ENCODE data around the gene RPS6KB1.
"Not testable (repeated sequence)": the region's sequence is repeated elsewhere in the genome, so short reads cannot be mapped to it uniquely, and the experiment has no call there.

- TF ChIP-seq CTCF (IDR thresholded peaks at IDR 0.05; ENCODE audit: poor library complexity, severe bottlenecking); TAF1 (IDR thresholded peaks at IDR 0.05; ENCODE audit: low read depth); EP300 (conservative IDR thresholded peaks at IDR 0.05; ENCODE audit: poor library complexity, severe bottlenecking): not testable (repeated sequence)
- TF ChIP-seq, protein P1, sequence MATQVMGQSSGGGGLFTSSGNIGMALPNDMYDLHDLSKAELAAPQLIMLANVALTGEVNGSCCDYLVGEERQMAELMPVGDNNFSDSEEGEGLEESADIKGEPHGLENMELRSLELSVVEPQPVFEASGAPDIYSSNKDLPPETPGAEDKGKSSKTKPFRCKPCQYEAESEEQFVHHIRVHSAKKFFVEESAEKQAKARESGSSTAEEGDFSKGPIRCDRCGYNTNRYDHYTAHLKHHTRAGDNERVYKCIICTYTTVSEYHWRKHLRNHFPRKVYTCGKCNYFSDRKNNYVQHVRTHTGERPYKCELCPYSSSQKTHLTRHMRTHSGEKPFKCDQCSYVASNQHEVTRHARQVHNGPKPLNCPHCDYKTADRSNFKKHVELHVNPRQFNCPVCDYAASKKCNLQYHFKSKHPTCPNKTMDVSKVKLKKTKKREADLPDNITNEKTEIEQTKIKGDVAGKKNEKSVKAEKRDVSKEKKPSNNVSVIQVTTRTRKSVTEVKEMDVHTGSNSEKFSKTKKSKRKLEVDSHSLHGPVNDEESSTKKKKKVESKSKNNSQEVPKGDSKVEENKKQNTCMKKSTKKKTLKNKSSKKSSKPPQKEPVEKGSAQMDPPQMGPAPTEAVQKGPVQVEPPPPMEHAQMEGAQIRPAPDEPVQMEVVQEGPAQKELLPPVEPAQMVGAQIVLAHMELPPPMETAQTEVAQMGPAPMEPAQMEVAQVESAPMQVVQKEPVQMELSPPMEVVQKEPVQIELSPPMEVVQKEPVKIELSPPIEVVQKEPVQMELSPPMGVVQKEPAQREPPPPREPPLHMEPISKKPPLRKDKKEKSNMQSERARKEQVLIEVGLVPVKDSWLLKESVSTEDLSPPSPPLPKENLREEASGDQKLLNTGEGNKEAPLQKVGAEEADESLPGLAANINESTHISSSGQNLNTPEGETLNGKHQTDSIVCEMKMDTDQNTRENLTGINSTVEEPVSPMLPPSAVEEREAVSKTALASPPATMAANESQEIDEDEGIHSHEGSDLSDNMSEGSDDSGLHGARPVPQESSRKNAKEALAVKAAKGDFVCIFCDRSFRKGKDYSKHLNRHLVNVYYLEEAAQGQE (IDR thresholded peaks at IDR 0.05; ENCODE audit: borderline replicate concordance): not testable (repeated sequence)
Observed at GRCh38 chr17:59930121-59930520, 37.2 kb downstream of the RPS6KB1 start.

All from neural cell (in vitro differentiated cells).